Suprapubic skin (tissue), 4 donors: ENCODE data around the gene NAPB. TPM values are rescaled to one million over a fixed set of nuclear protein-coding genes. Genes with fewer than 3 reads are reported as not detected.
A peak's percentile ranks its signal among the peaks of the same experiment; 100 is the strongest.

ENCODE experiments used
- DNase-seq, 2 donors: peaks; one replicate each; pipeline ENCODE4 v3.0.0-alpha.2; 2019; ENCODE audit warnings: low spot score in 2 of 2
- H3K27ac ChIP-seq: fragments of 200-600 bp; sonication (generic); one replicate; pipeline ENCODE4 v1.5.1; 2019
- H3K27me3 ChIP-seq: fragments of 200-600 bp; sonication (generic); one replicate; pipeline ENCODE4 v1.5.1; 2019
- H3K36me3 ChIP-seq: fragments of 200-600 bp; sonication (generic); one replicate; pipeline ENCODE4 v1.5.1; 2019
- H3K4me1 ChIP-seq: fragments of 200-600 bp; sonication (generic); one replicate; pipeline ENCODE4 v1.5.1; 2019
- H3K4me3 ChIP-seq: fragments of 200-600 bp; sonication (generic); one replicate; pipeline ENCODE4 v1.5.1; 2019; ENCODE audit warnings: mild to moderate bottlenecking
- H3K9me3 ChIP-seq: fragments of 200-600 bp; sonication (generic); one replicate; pipeline ENCODE4 v1.5.1; 2019
- CTCF ChIP-seq, 2 donors: fragments of 200-600 bp in 1 of 2; fragments of 450-650 bp in 1 of 2; sonication (generic) in 1 of 2; IDR thresholded peaks; one replicate each; pipeline ENCODE4 v1.5.1; 2016 to 2019; ENCODE audit warnings: antibody characterized with exemption in 2 of 2, mild to moderate bottlenecking in 1 of 2, moderate library complexity in 1 of 2
- EP300 ChIP-seq: sonication (generic); formaldehyde crosslinking; IDR thresholded peaks from one replicate; pipeline ENCODE4 v1.6.1; 2017; ENCODE audit warnings: antibody characterized with exemption
- POLR2A ChIP-seq, 2 donors: fragments of 450-650 bp; IDR thresholded peaks; one replicate each; pipeline ENCODE4 v1.6.1; 2017; ENCODE audit warnings: antibody characterized with exemption in 2 of 2, mild to moderate bottlenecking in 2 of 2, moderate library complexity in 2 of 2
- POLR2AphosphoS5 ChIP-seq, 3 donors: sonication (generic); formaldehyde crosslinking; IDR thresholded peaks; one replicate each; pipeline ENCODE4 v1.6.1; 2017; ENCODE audit warnings: antibody characterized with exemption in 3 of 3
- WGBS: methylation state at CpG from one replicate; pipeline ENCODE4 v1.1.5; 2018; 5-methylcytosine and 5-hydroxymethylcytosine counted together
- total RNA-seq, 4 donors: library from RNA; depleted of rRNA; stranded (reverse); fragments of >200 nt; gene quantifications; one replicate each; pipeline ENCODE4 v1.1.0, GENCODE V29; 2016

NAPB gene
- total RNA-seq, 4 donors from 2014 or later, result 6.6 to 21.6 (median 8.9) TPM

GRCh38 chr20:23445596-23446217, 24.4 kb upstream of the NAPB start:
- no peaks in the 10 kb centered on the region for H3K4me1 ChIP-seq
- no peak for DNase-seq
- no peak overlapping the region for H3K4me3 ChIP-seq
- no peaks in the 10 kb centered on the region for H3K27me3 ChIP-seq
- TF ChIP-seq EP300 (no peak), POLR2AphosphoS5 (IDR thresholded peaks at IDR 0.05) (no peak), POLR2A (IDR thresholded peaks at IDR 0.05) (no peak), CTCF (IDR thresholded peaks at IDR 0.05) (no peak)
- H3K27ac ChIP-seq, result no peak overlapping the region
- 91% methylated on average over 7 of the region's 7 CpGs for WGBS
- H3K9me3 ChIP-seq, result no peaks in the 10 kb centered on the region
- H3K36me3 ChIP-seq, result no peaks in the 10 kb centered on the region

GRCh38 chr20:23444859-23445258, 23.6 kb upstream of the NAPB start:
- H3K9me3 ChIP-seq, result no peaks in the 10 kb centered on the region
- no peak overlapping the region for H3K4me3 ChIP-seq
- no peaks in the 10 kb centered on the region for H3K36me3 ChIP-seq
- no peak for DNase-seq
- TF ChIP-seq POLR2A (IDR thresholded peaks at IDR 0.05) (no peak), POLR2AphosphoS5 (IDR thresholded peaks at IDR 0.05) (no peak), EP300 (no peak), CTCF (IDR thresholded peaks at IDR 0.05) (no peak)
- no peaks in the 10 kb centered on the region for H3K27me3 ChIP-seq
- H3K4me1 ChIP-seq, result no peaks in the 10 kb centered on the region
- WGBS, result 84% methylated on average over 4 of the region's 4 CpGs
- H3K27ac ChIP-seq, result no peak overlapping the region

GRCh38 chr20:23442436-23442835, 21.1 kb upstream of the NAPB start:
- DNase-seq, result no peak
- Histone ChIP-seq H3K27ac (no peak overlapping the region), H3K27me3 (no peaks in the 10 kb centered on the region), H3K36me3 (no peaks in the 10 kb centered on the region), H3K4me3 (no peak overlapping the region), H3K4me1 (no peaks in the 10 kb centered on the region), H3K9me3 (no peaks in the 10 kb centered on the region)
- TF ChIP-seq CTCF (IDR thresholded peaks at IDR 0.05) (no peak), POLR2AphosphoS5 (IDR thresholded peaks at IDR 0.05) (no peak), EP300 (no peak), POLR2A (IDR thresholded peaks at IDR 0.05) (no peak)
- 65% methylated on average over 4 of the region's 5 CpGs for WGBS

GRCh38 chr20:23441850-23442313, 20.6 kb upstream of the NAPB start:
- no peak for DNase-seq
- Histone ChIP-seq H3K36me3 (no peaks in the 10 kb centered on the region), H3K27me3 (no peaks in the 10 kb centered on the region), H3K9me3 (no peaks in the 10 kb centered on the region), H3K4me3 (no peak overlapping the region), H3K4me1 (peaks cover under 1% of the 10 kb centered on the region), H3K27ac (no peak overlapping the region)
- peak; percentile 33 to 88 for TF ChIP-seq CTCF (IDR thresholded peaks at IDR 0.05)
- TF ChIP-seq POLR2A (IDR thresholded peaks at IDR 0.05), result no peak
- 25% methylated on average over 8 of the region's 8 CpGs for WGBS

- TF ChIP-seq EP300, result no peak
- TF ChIP-seq CTCF (IDR thresholded peaks at IDR 0.05), result no peak
- TF ChIP-seq POLR2A (IDR thresholded peaks at IDR 0.05), result no peak
- TF ChIP-seq POLR2AphosphoS5 (IDR thresholded peaks at IDR 0.05), result no peak
- WGBS, result 91% methylated on average over 2 of the region's 2 CpGs
Observed at GRCh38 chr20:23440004-23440403, 18.7 kb upstream of the NAPB start.

More at GRCh38 chr20:23440004-23440403, 18.7 kb upstream of the NAPB start:
- peaks cover 3% of the 10 kb centered on the region for H3K4me1 ChIP-seq
- H3K4me3 ChIP-seq, result no peak overlapping the region
- H3K36me3 ChIP-seq, result no peaks in the 10 kb centered on the region
- no peaks in the 10 kb centered on the region for H3K9me3 ChIP-seq
- DNase-seq, result no peak
- no peaks in the 10 kb centered on the region for H3K27me3 ChIP-seq
- H3K27ac ChIP-seq, result no peak overlapping the region
